ENCODE results near the gene HIKESHI. TPM values are rescaled to one million over a fixed set of nuclear protein-coding genes. Genes with fewer than 3 reads are reported as not detected.

The HIKESHI gene
- 31.0 to 38.9 TPM (median 36.7 TPM) in 5 replicates for total RNA-seq (2022; extraction: Qiagen RNA extraction; ENCODE audit: low read depth)

GRCh38 chr11:86302092-86302793, at the start of gene HIKESHI:
HIKESHI (plus strand) TSS chr11:86302240; CDS start chr11:86302449, 209 bp downstream.

GRCh38 chr11:86374586-86374985, 72.5 kb downstream of the HIKESHI start, which contains the start of gene CCDC81:
CCDC81 (plus strand) TSS chr11:86374887; CDS start chr11:86375164, 277 bp downstream.

Other genes with a start within 250 kb of the HIKESHI start
- 78.7 to 120 TPM (median 94.1 TPM) in 5 replicates for gene PICALM, start 233.2 kb upstream of the HIKESHI start, total RNA-seq (2022; extraction: Qiagen RNA extraction; ENCODE audit: low read depth)
- 16.3 to 29.1 TPM (median 27.6 TPM) in 5 replicates for gene EED, start 57.5 kb upstream of the HIKESHI start, total RNA-seq (2022; extraction: Qiagen RNA extraction; ENCODE audit: low read depth)
- 0.09 to 0.43 TPM (median 0.29 TPM) in 5 replicates for gene CCDC81, start 72.6 kb downstream of the HIKESHI start, total RNA-seq (2022; extraction: Qiagen RNA extraction; ENCODE audit: low read depth)

All from A549 treated with RU486 at 1 μM for 4 hours (cell line).